ENCODE measurements around the gene KMT2E.
"Not testable (repeated sequence)": the region's sequence is repeated elsewhere in the genome, so short reads cannot be mapped to it uniquely, and the experiment has no call there.

Gene KMT2E

DNA sequence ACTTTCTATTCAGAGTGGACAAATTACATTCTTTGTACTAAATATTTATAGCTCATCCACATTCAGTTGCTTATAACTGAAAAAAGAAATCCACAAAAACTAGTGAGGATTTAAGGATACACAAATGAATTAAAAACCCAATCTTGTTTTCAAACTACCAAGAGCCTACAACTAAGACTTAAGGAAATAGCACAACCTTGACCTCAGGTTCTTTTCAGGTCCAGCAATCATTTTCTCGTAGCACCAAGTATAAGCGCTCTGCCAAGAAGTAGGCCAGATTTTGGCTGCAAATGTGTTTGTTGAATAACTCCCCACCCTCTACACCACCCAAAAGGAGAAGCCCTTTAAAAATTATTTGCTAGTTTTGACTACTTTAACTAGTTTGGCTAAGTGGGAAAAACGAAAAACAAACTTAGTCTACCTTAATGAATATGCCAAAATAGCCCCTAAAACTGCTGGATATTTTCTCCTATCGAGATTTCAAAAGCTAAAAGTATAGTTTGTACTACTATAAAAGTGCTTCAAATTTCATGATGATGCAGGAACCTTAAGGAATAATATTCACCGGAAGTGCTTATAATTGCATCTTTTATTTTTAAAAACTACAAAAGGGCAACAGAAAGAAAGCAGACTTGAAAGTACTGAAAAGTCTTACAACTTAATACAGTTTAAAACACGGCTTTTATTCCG is 2.7 kb upstream of the KMT2E start:
- DNase-seq, result no peak

DNA sequence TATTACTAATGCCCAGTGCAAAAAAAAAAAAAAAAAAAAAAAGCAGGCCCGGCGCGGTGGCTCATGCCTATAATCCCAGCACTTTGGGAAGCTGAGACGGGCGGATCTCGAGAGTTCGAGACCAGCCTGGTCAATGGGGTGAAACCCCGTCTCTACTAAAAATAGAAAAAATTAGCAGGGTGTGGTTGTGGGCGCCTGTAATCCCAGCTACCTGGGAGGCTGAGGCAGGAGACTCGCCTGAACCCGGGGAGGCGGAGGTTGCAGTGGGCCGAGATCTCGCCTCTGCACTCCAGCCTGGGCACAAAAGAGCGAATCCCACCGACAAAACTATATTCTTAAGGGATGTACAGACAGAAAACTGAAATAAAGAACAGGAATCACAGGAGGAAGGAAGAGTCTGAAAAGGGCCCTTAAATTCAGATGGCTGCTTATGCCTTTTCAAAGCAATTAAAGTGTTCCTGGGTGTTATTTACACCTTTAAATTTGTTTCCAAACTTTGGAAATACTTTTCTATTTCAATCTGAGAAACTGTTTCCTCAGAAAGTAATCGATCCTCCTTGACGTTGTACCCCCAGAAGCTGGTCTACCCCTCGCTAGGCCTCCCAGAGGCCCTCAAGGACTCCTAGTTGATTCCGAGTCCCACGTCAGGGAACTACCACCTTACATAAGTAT is 2.0 kb upstream of the KMT2E start:
- DNase-seq, result no peak

DNA sequence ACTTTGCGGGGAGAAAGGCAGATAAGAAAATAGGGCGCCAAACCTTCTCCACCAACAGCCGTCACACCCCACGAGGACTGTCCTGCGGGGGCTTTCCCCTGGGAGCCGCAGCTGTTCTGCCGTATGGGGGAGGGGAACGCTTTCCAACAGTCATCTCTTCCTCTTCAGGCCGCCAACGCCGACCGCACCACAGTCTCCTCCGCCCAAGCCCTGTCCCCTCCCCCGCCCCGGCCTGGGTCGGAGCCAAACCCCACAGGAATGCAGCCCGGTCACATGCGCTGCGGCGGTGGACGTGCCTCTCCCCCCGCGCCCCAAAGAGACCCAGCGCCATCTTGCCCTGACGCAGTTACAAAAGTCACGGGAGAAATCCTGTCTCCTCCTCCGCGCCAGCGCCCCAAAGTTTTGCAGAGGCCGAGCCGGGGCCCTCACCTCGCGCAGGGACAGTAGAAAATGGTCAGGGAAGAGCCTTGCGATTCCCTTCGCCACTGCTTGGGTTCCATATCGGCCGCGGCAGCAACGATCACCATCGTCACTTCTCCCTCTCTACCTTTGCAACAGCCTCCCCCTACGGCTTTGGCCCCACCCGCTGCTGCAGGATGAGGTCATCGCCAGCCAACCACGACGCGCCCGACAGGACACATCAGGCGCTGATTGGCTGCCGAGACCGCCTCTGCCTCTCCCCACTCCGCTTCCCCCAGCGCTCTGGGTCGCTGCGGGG is 1.3 kb upstream of the KMT2E start:
- DNase-seq, result peak; percentile 91

DNA sequence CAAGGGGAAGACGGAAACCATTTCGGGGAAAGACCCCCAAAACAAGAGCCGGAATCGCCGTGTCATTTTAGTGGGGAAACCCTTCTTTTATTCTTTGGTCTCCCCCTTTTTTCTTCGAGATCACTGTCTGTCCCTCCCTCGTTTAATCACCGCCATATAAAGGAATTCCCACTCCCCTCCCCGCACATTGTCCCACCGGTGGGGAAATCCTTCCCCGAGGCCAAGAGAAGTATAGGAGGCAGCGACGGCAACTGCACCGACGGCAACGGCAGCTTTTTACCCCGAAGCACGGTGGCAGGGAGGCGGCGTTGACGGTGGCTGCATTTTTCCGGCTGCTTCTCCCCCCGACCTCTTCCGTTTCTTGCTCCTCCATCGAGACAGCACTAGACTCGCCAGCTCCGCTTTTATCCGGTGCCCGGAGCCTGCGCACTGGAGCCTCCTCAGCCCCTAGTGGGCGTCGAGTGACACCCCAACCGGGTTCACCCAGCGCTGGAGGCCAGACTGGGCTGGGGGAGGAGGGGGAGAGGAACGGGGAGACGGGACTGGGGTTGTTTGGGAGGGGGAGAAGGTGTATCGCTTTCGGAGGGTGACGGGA is 687 bp upstream of the KMT2E start:
- peak; percentile 80 for DNase-seq

DNA sequence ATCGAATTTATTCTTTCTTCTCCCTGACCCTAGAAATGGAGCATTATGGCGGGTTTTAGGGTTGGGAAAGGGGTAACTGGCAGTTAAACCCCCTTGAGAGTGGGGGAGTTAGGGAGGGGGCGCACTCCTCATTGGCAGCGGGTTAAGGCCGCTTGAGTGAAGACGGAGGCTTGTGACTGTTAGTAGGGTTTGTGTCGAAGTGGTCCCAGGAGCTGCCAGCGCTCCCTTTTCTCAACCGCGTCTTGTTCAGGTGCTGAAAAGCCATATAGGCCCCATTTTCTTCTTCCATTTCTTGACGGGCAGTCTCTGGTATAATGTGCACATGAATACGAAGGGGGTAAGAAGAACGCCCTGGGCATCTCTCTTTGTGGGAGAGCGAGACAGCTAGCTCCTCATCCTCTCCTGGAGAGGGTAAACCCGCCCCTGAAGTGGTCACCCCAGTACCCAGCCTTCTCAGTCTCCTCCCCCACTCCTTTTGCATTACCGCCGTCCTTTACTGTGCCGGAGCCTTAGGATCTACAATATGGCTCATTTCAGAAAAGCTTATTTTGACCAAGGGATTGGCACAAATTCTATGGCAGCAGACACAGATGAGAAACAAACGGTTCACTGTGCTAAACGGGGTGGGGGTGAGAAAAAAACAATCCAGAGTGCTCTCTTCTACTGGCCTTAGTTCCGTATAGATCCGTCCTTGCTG is 836 bp downstream of the KMT2E start:
- peak; percentile 58 for DNase-seq

DNA sequence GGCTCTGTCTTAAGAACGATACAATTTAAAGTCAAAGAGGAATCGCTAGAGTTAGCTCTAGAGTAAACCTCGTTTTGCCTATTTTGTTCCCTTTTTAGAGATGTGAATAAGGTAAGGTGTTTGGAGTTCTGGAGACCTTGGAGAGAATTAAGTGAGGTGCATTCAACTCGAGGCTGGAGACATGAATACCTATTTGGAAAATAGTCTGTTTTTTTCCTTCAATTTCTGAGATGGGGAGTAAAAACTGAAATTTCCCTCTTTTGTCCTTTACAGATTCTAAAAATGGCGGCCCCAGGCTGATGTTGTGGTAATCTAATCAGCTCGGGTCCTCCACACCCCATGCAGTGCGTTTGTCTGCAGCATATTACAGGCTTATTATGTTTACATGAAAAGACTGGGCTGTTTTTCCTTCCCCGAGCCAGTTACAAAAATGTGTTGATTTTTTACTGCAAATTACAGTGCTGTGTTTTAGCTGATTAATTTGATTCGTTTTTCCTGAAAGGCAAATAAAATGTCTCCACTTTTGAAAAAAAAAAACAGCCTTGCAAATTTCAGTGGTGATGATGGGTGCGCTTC is 1.5 kb downstream of the KMT2E start:
- DNase-seq, result no peak

DNA sequence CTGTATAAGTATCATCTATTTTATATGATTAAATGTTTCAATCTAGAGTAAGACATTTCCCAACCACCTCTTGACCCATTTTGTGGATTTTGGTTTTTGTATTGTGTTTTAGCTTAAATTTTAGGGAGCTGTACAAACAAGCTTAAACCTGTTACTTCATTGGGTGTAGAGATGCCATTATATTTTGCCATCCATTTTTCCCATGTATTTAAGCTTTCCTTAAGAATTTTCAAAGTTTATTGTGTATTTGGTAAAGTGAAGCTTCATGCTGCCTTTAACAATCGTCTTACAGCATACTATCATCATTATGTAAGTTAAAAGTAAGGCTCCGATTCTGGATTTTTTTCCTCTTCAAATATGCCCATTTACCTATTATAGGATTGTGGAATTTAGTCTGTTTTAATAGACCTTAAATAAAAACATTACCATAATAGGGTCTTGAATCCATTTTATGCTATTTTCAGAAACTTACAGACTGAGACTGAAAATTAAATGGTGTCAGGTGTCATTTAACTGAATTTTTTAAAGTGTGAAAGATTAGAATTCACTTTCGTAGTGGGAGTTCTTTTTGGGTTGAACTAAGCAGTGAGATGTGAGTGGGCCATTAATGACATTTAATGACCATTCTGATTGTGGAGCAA is 2.2 kb downstream of the KMT2E start:
- DNase-seq, result no peak

DNA sequence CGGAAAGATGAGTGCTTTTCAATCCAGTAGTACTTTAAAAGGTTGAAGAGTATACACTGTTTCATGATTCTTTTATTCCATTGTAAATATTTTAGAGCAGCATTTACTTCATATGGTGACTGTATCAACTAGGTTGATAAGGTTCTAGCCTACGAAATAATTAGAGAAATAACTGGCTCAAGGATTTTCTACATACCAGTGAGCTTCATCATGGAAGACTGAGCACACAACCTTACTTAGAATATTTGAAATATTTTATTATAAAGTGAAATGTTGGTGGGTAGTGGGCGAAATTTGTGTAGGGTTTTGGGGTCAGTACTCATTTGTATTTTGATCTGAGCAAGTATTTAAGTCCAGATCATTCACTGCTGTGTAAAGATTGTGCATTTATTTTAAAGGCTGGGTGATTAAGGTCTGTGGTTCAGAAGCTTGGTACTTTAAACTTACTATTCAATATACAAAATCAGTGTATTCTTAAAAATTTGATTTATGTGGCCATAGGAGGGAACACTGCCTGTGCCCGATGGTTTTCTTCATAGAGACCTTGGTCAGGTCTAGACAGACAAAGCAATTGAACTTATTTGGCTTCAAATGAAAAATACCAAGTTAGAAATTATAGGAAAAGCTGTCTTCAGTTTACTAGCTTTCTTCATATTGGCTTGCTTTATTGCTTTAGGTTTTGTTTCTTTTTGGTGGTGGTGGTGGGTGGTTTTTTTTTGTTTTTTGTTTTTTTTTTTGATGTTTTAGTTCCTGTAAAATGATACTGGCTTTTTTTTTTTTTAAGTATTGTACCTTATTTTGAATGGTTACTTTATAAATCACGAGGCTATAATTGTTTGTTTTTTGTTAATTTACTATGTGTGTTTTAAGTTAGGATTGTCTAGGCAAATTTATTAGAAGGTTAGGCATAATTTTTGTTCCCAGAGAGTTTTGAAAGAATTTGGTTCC is 3.0 kb downstream of the KMT2E start:
- no peak for DNase-seq

DNA sequence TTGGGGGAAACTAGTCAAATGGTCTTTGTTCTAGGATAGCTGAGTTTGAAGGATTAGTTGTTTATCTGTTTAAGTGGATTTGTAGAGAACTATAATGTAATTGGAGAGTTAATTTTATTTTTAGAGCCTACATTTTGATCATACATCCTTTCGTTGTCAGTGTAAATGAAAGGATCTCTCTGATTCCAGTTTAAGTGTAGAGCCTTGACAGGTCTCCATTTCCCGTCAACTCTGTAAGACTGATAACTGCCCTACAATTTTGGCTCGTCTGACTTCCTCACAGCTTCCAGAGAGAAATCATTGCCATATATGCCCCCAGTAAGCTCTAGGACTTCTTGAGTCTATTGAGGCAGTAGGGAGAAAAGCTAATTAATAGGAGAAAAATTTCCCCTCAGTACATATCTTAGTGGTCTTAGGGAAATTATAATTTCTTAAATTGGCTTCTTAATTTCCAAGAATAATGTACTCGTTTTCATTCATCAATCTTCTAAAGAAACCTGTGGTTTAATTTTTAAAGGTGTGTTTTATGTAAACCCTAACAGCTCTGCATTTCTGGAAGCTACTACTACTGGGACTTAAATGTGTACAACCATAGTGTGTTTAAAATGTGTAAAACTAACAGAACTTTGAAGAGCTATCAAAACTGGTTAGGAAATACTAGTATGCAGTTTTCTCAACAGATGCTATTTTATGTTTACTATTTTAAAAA is 3.8 kb downstream of the KMT2E start:
- no peak for DNase-seq

DNA sequence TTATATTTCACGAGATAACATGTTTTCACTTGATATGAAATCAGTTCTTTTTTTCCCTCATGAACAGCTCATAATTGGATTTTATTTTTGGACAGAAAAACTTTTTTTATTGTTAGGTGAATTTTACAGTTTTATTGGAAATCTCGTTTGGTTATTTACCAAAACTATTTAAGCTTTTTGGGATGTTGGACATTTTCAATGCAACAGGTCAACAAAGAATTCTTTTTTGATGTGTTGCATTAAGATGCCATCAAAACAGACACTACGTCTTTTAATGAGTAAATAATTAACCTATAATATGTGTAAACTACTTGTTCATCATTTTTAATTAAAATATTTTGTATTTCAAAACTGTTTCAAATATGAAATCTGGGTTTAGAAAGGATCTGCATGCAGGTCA is 5.3 kb downstream of the KMT2E start:
- no peak for DNase-seq

DNA sequence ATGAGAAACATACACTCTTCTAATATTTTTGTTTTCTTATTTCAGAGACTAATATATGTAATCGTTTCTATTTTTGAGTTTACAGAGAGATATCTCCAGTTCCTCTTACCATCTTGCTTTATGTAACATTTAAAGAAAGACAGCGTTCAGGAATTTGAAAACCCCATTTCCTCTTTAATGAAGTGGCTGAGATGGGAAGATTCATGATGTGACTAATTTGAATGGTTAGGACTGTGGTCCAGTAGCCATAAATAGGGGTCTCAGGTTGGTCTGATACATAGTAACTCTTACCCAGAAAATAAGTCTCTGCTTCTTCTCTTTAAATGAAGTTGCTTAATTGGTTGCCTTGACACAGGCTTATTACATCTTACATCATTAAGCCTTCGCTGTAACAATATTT is 6.9 kb downstream of the KMT2E start:
- DNase-seq, result no peak

DNA sequence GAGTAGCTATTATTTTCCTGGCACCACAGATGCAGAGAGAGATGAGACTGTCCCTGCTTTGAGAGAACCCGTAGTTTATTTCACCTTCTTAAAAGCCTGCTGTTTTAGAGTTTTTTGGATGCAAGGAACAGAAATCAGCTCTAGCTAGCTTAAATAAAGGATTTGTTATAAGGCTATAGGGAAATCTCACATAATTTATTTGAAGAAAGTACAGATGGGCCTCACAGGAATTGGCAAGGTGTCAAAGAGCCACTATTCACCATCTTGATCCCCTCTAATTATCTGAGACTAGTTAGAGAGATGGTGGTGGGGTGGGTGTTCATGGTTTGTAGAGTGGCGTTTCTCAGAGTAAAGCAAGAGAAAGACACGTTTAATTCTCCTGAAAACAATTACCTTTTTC is 7.3 kb downstream of the KMT2E start:
- no peak for DNase-seq

DNA sequence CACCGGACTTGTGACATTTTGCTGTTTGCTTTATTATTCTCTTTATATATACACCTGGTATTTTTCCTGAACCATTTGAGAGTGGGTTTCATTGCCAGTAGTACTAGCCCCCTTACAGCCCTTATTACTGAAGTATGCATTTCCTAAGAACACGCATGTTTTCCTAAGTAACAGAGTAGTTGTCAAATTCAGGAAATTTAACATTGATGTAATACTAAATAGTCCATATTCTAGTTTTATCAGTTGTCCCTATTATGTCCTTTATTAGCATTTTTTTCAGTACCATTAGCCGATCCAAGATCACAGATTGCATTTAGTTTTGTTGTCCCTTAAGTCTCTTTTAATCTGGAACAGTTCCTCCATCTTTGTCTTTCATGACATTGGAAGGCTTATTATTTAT is 8.0 kb downstream of the KMT2E start:
- DNase-seq, result no peak

DNA sequence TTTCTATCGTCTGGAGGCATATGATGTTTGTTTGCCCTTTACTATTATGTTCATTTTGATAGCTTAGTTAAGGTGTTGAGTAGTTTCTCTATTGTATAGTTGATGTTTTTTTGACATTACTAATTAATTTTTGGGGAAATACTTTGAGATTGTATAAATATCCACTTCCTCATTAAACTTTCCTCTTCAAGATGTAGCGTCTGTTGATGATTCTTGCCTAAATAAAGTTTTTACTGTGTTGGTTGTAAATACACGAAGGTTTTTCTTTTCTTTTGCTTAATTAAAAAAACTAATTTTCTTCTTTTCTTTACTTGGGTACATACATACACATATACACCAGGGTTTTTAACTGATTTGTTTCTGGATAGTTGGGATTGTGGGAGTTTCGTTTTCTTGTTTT is 8.5 kb downstream of the KMT2E start:
- no peak for DNase-seq

DNA sequence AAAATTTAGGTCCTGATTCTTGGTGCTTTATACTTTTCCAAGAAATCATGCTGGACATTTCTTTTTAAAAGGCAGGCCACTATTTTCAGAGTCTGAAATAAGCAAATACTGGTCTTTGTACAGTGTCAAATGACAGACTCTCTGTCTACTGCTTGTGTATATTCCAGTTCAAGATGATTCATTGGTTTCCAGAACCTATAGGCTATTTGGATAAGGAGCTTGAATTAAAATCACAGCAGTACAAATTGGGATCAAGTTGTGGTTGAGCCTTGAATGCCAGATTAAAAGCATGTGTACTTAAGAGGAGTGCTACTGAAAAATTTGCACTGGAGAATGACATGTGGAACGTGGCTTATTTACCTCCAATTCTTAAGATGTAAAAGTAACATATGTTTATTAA is 10.7 kb downstream of the KMT2E start:
- DNase-seq, result no peak

DNA sequence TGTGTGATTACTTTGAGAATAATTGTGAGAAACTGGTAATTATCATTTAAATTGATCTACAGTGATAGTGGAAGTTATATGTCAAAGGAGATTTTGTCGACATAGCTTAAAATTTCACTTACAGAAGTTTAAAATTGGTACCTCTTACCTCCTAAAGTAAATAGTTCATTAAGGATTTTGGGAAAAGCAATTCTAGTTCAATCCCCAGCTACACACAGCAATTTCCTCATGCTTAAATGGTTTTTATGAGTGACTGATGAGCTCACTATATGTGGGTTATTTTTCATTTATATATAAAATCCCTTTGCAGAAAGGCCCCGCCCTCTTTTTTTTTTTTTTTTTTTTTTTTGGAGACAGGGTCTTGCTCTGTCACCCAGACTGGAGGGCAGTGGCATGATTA is 12.7 kb downstream of the KMT2E start:
- DNase-seq, result no peak

DNA sequence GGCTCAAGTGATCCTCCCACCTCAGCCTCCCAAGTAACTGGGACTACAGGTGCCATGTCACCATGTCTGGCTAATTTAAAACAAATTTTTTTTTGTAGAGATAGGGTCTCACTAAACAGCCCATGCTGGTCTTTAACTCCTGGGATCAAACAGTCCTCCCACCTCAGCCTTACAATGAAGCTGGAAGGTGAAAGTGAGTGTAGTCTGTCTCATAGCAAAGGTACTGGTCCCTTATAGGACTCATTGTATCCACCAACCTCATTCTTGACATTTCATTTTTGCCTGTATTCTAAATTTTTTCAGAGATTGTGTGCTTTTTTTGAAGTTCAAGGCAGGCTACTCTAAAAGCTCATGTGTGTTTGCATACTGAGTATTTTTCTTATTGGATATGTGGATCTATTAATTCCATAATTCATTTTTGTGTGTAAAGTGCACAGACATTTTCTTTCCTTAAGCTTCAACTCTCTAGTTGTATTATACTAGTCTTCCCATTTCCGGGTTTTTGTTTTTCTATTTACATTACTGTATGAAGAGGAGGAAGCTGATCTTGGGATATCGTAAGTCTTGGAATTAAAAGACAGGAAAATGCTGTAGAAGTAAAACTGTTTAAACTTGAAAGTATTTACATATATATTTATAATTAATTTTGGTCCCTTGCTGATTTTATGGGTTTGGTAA is 13.3 kb downstream of the KMT2E start:
- no peak for DNase-seq

DNA sequence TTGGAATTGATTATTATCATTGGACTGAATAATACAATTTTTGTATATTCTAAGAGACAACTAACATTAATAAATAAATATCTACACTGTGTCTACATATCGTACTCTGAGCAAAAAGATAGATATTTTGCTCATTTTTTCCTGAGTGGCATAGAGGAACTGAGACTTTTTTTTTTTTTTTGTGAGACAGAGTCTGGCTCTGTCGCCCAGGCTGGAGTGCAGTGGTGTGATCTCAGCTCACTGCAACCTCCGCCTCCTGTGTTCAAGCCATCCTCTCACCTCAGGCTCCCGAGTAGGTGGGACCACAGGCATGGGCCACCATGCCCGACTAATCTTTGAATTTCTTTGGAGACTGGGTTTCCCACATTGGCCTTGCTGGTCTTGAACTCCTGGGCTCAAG is 14.0 kb downstream of the KMT2E start:
- DNase-seq, result no peak

DNA sequence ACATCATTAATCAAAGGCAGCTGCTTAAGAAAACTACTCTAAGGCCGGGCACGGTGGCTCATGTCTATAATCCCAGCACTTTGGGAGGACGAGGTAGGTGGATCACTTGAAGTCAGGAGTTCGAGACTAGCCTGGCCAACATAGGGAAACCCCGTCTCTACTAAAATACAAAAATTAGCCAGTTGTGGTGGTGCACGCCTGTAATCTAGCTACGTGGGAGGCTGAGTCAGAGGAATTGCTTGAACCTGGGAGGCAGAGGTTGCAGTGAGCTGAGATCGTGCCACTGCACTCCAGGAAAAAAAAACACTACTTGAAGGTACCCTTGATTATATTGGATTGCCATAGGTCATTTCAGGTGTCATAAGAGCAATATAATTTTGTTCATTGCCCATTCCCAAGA is 14.9 kb downstream of the KMT2E start:
- not testable (repeated sequence) for DNase-seq

DNA sequence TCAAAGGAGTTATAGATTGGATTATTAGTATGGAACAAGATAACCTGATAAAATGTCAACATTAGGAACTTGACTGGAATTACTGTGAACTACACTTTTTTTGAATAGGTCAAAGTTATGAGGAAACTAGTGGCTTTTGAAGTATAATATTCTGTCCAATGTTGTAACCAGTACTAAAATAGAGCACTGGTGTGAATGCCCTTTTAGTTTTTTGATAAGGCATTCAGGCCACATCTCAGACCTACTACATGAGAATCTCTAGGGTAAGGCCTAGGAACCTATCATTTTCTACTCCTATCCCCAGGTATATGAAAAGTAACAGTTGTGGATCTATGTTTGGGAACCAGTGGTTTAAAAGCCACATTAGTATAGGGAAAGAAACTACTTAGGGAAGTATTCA is 16.4 kb downstream of the KMT2E start:
- DNase-seq, result no peak
